ENCODE results near the gene ANKIB1. TPM values are rescaled to one million over a fixed set of nuclear protein-coding genes. Genes with fewer than 3 reads are reported as not detected.
"Not testable (repeated sequence)": the region's sequence is repeated elsewhere in the genome, so short reads cannot be mapped to it uniquely, and the experiment has no call there.

Gene ANKIB1
- polyA plus RNA-seq, 1 of the 3 experiments (the other 2 are of a cell fraction), result 24.6 TPM

DNA sequence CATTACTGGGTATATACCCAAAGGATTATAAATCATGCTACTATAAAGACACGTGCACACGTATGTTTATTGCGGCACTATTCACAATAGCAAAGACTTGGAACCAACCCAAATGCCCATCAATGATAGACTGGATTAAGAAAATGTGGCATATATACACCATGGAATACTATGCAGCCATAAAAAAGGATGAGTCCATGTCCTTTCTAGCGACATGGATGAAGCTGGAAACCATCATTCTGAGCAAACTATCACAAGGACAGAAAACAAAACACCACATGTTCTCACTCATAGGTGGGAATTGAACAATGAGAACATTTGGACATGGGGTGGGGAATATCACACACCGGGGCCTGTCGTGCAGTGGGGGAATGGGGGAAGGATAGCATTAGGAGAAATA lies 164.4 kb downstream of the ANKIB1 start:
- H3K27ac ChIP-seq (ENCODE audit: low read depth in 2 of 2, low read length in 1 of 2); H3K4me3 ChIP-seq (ENCODE audit: low read depth in 2 of 2, low read length in 1 of 2); H3K9me2 ChIP-seq; POLR2A ChIA-PET; H3F3A ChIP-seq (replicated peaks; ENCODE audit: insufficient read depth); H3K27me3 ChIP-seq (ENCODE audit: insufficient read depth); H3K9ac ChIP-seq; H4K20me1 ChIP-seq (ENCODE audit: insufficient read depth); H3K79me2 ChIP-seq (ENCODE audit: insufficient read depth); H3K36me3 ChIP-seq (replicated peaks in 1 of 2; ENCODE audit: control insufficient read depth in 1 of 2, insufficient read depth in 2 of 2, low read length in 1 of 2); H3K9me3 ChIP-seq; H2AFZ ChIP-seq (ENCODE audit: low read depth); DNase-seq; H3K4me2 ChIP-seq; H3K4me1 ChIP-seq (ENCODE audit: control insufficient read depth in 1 of 2, insufficient read depth in 2 of 2, low read depth in 1 of 2, low read length in 1 of 2): not testable (repeated sequence)
- 84% methylated on average over 6 of the region's 6 CpGs for WGBS (ENCODE audit: low lambda C conversion rate)
- CTCF ChIA-PET, result interaction anchor here (0.7 to 7.2 kb wide), 4 partner anchors 8 to 169 kb away, joined by 3 to 59 read pairs (median 22); partner anchors contain the start of gene GATAD1

DNA sequence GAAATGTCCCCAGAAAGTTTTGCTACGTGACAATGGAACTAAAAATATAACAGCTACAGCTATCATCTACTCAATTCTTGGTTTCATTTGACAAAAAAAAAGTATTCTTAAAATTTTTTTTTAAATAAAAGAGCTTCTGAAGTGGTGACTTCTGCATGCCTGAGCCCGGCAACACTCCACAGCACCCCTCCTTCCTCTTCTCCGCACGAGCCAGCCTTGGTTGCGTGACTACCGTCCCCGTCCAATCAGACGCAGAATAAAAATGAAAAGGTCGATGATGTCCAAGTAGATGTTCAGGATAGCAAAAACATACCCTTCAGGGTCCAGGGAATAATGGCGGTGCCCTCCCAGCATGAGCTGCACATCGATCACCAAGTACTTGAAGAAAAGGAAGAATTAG lies 167.0 kb downstream of the ANKIB1 start:
- WGBS (ENCODE audit: low lambda C conversion rate), result 83% methylated on average over 11 of the region's 11 CpGs
- TF ChIP-seq, protein P1, sequence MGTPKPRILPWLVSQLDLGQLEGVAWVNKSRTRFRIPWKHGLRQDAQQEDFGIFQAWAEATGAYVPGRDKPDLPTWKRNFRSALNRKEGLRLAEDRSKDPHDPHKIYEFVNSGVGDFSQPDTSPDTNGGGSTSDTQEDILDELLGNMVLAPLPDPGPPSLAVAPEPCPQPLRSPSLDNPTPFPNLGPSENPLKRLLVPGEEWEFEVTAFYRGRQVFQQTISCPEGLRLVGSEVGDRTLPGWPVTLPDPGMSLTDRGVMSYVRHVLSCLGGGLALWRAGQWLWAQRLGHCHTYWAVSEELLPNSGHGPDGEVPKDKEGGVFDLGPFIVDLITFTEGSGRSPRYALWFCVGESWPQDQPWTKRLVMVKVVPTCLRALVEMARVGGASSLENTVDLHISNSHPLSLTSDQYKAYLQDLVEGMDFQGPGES (IDR thresholded peaks at IDR 0.05; ENCODE audit: low read depth, low read length), result no peak
- TF ChIP-seq TAF1 (IDR thresholded peaks at IDR 0.05; ENCODE audit: borderline replicate concordance, low read depth, low read length) (no peak), FOXJ3 (CRISPR knock-in tag; IDR thresholded peaks at IDR 0.05) (no peak), NFIC (IDR thresholded peaks at IDR 0.05; ENCODE audit: borderline replicate concordance) (no peak), GABPA (IDR thresholded peaks at IDR 0.05; ENCODE audit: low read depth) (no peak), RAD21 (IDR thresholded peaks at IDR 0.05; ENCODE audit: low read length) (no peak), TEAD4 (IDR thresholded peaks at IDR 0.05; ENCODE audit: borderline replicate concordance, insufficient read depth) (no peak), TCF12 (IDR thresholded peaks at IDR 0.05) (no peak), NRF1 (IDR thresholded peaks at IDR 0.05; ENCODE audit: low read depth, low read length) (no peak), POLR2AphosphoS5 (IDR thresholded peaks at IDR 0.05; ENCODE audit: low read depth, low read length) (no peak), RXRA (IDR thresholded peaks at IDR 0.05; ENCODE audit: borderline replicate concordance, low read depth) (no peak), SIN3A (IDR thresholded peaks at IDR 0.05; ENCODE audit: borderline replicate concordance, low read depth, low read length) (no peak), RFX5 (IDR thresholded peaks at IDR 0.05; ENCODE audit: low read length) (no peak)
- TF ChIP-seq, protein P2, sequence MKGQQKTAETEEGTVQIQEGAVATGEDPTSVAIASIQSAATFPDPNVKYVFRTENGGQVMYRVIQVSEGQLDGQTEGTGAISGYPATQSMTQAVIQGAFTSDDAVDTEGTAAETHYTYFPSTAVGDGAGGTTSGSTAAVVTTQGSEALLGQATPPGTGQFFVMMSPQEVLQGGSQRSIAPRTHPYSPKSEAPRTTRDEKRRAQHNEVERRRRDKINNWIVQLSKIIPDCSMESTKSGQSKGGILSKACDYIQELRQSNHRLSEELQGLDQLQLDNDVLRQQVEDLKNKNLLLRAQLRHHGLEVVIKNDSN (IDR thresholded peaks at IDR 0.05; ENCODE audit: borderline replicate concordance, low read depth), result no peak
- TF ChIP-seq, protein P3, sequence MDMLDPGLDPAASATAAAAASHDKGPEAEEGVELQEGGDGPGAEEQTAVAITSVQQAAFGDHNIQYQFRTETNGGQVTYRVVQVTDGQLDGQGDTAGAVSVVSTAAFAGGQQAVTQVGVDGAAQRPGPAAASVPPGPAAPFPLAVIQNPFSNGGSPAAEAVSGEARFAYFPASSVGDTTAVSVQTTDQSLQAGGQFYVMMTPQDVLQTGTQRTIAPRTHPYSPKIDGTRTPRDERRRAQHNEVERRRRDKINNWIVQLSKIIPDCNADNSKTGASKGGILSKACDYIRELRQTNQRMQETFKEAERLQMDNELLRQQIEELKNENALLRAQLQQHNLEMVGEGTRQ (IDR thresholded peaks at IDR 0.05; ENCODE audit: borderline replicate concordance, low read depth, low read length), result no peak
- TF ChIP-seq, protein P4, sequence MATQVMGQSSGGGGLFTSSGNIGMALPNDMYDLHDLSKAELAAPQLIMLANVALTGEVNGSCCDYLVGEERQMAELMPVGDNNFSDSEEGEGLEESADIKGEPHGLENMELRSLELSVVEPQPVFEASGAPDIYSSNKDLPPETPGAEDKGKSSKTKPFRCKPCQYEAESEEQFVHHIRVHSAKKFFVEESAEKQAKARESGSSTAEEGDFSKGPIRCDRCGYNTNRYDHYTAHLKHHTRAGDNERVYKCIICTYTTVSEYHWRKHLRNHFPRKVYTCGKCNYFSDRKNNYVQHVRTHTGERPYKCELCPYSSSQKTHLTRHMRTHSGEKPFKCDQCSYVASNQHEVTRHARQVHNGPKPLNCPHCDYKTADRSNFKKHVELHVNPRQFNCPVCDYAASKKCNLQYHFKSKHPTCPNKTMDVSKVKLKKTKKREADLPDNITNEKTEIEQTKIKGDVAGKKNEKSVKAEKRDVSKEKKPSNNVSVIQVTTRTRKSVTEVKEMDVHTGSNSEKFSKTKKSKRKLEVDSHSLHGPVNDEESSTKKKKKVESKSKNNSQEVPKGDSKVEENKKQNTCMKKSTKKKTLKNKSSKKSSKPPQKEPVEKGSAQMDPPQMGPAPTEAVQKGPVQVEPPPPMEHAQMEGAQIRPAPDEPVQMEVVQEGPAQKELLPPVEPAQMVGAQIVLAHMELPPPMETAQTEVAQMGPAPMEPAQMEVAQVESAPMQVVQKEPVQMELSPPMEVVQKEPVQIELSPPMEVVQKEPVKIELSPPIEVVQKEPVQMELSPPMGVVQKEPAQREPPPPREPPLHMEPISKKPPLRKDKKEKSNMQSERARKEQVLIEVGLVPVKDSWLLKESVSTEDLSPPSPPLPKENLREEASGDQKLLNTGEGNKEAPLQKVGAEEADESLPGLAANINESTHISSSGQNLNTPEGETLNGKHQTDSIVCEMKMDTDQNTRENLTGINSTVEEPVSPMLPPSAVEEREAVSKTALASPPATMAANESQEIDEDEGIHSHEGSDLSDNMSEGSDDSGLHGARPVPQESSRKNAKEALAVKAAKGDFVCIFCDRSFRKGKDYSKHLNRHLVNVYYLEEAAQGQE (IDR thresholded peaks at IDR 0.05; ENCODE audit: low read depth, low read length), result no peak

More for the DNA sequence above, 167.0 kb downstream of the ANKIB1 start:
- Histone ChIP-seq H4K20me1 (ENCODE audit: insufficient read depth) (no peaks in the 10 kb centered on the region), H3F3A (replicated peaks; ENCODE audit: insufficient read depth) (no peaks in the 10 kb centered on the region), H3K27ac (ENCODE audit: low read depth in 2 of 2, low read length in 1 of 2) (no peak overlapping the region), H3K79me2 (ENCODE audit: insufficient read depth) (no peaks in the 10 kb centered on the region), H3K9me3 (no peaks in the 10 kb centered on the region), H3K36me3 (replicated peaks in 1 of 2; ENCODE audit: control insufficient read depth in 1 of 2, insufficient read depth in 2 of 2, low read length in 1 of 2) (no peaks in the 10 kb centered on the region), H3K9ac (no peak overlapping the region), H3K4me1 (ENCODE audit: control insufficient read depth in 1 of 2, insufficient read depth in 2 of 2, low read depth in 1 of 2, low read length in 1 of 2) (no peaks in the 10 kb centered on the region), H3K4me3 (ENCODE audit: low read depth in 2 of 2, low read length in 1 of 2) (no peak overlapping the region), H3K9me2 (no peaks in the 10 kb centered on the region), H3K27me3 (ENCODE audit: insufficient read depth) (no peaks in the 10 kb centered on the region), H3K4me2 (no peak overlapping the region), H2AFZ (ENCODE audit: low read depth) (no peak overlapping the region)
- DNase-seq, result no peak
- CTCF ChIA-PET, result interaction anchor here (1.6 to 7.2 kb wide), 4 partner anchors 9 to 278 kb away, joined by 4 to 59 read pairs (median 26); partner anchors contain the start of genes CYP51A1 and GATAD1
- POLR2A ChIA-PET, result interaction anchor here (1.0 kb wide), 1 partner anchor 11 kb away, joined by 3 read pairs; no protein-coding TSS in a partner anchor
